NCI-H1048 (cell line): ENCODE results near the gene AMT.

Experiments
- DNase-seq: peaks from one replicate; lab custom pipeline; 2025; lab: John Stamatoyannopoulos, UW

The AMT gene, protein sequence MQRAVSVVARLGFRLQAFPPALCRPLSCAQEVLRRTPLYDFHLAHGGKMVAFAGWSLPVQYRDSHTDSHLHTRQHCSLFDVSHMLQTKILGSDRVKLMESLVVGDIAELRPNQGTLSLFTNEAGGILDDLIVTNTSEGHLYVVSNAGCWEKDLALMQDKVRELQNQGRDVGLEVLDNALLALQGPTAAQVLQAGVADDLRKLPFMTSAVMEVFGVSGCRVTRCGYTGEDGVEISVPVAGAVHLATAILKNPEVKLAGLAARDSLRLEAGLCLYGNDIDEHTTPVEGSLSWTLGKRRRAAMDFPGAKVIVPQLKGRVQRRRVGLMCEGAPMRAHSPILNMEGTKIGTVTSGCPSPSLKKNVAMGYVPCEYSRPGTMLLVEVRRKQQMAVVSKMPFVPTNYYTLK

GRCh38 chr3:49422379-49423248 lies at the start of gene AMT:
Gene AMT (minus strand): TSS chr3:49422473. CDS start chr3:49422450, 23 bp downstream.
- no peak for DNase-seq

- no peak for DNase-seq
Observed at GRCh38 chr3:49470714-49471420, 48.6 kb upstream of the AMT start.

- DNase-seq, result peak; percentile 92
Observed at GRCh38 chr3:49469936-49470713, 47.9 kb upstream of the AMT start, which contains the start of gene DAG1. Gene DAG1 (plus strand): TSS chr3:49470267. CDS start chr3:49510535, 40,268 bp downstream.

DNA sequence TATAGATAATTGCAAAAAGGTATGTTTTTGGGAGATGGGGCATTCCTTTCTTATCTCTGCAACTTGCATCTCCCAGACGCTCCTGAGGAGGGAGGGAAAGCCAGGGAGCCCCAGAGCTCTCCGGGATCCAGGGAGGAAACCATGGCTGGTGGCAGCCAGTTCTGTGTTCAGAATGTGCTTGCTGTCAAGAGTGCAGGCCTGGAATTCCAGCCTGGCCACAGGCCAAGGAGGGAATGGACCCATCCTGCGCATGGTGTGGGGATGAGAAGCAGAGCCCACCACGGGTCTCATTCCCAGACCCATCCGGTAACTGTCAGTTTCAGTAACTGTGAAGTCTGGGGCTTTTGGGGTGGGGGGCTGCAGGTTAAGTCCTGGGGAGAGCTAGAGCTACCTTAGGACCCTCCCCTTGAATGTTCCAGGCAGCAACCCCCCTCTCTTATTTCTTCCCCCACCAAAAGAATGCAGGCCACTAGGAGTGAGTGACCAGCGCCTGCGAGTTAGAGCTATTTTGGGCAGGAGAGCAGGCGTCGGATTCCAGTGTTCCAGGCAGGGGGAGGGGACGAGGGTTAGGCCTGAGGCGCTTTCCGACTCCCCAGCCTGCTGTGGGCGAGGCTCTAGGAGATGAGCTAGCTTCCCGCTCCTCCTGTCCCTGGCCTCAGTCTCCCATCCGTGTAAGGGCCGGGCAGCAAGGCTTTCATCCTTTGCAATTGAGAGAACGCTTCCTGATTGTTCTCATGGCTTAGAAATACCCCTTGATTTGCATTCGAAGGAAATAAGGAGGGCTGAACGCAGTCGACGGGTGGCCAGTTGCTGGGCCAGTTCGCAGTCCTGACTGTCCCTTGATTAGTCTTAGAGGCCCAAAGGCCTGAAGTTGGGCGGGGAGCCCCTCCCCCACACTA lies 47.0 kb upstream of the AMT start:
- DNase-seq, result no peak

- no peak for DNase-seq
Observed at GRCh38 chr3:49466085-49466484, 43.8 kb upstream of the AMT start.

GRCh38 chr3:49465270-49466034 lies 43.2 kb upstream of the AMT start:
- DNase-seq, result no peak

- no peak for DNase-seq
Observed at GRCh38 chr3:49462222-49462621, 39.9 kb upstream of the AMT start.

DNA sequence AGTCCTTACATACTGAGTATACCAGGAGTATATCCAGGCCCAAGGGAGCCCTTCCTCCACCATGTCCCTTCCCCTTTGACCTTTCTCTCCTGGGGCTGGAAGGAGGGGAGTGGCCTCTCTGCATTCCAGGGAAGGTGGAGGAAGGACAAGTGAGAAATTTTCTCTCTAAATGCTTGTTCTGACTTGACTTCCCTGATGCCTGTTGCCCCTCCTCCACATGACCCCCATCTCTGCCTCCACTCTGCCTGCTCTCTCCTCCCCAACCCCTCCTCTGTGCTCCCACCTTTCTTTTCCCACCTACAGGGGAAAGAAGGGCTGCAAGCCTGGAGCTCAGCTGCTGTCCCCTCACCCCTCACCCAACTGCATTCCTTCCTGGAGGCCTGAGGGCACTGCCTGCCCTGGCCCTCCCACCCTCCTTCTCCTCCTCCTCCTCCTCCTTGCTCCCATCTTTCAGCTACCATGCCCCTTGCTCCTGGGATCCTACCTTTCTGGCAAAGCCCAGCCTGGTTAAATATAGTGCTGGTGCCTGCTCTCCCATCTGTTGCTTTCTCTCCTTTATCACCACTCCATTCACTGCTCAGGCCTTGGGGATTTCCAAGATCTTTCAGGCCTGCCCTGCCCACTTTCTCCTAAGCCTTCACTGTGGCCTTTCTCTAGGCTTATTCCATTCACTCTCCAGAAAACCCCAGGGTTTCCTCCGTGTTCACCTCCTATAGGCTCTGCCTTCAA lies 39.3 kb upstream of the AMT start:
- no peak for DNase-seq

GRCh38 chr3:49460956-49461355 lies 38.7 kb upstream of the AMT start:
- DNase-seq, result no peak

- DNase-seq, result no peak
Observed at GRCh38 chr3:49460188-49460890, 38.1 kb upstream of the AMT start.

- DNase-seq, result no peak
Observed at GRCh38 chr3:49456466-49456865, 34.2 kb upstream of the AMT start.

DNA sequence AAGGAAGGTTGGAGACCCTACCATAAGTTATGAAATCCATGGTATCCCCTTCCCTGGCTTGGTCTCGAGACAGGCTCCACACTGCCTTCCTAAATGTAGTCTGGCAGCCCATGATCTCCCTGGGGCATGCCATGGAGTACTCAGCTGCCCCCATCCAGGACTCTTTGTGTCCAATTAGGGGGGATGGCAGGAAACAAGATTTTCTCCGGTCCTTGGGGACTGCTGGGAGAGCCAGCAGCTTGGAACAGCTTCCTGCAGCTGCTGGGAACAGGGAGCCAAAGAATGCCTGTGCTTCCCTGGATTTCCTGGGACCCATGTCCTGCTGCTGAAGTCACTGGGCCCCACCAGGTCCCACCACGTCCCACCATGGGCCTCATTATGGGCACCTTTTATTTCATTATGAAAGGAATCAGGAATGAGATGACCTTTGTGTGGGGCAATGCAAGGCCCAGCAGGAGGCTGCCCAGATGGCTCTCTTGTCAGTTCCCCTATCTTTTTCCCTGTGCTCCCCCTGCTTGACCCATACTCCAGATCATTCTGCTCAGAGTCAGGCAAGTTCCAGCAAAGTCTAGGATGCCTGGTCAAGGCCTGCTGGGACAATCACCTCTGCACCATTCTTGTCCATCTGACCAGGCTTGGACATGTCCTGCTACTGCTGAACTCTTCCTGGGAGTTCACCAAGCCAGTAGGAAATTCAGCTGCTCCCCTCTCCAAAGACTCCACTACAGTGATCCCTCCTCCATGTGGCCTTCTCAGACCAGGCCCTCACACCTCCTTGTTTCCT lies 32.8 kb upstream of the AMT start:
- DNase-seq, result no peak

- DNase-seq, result no peak
Observed at GRCh38 chr3:49454458-49454857, 32.2 kb upstream of the AMT start.

DNA sequence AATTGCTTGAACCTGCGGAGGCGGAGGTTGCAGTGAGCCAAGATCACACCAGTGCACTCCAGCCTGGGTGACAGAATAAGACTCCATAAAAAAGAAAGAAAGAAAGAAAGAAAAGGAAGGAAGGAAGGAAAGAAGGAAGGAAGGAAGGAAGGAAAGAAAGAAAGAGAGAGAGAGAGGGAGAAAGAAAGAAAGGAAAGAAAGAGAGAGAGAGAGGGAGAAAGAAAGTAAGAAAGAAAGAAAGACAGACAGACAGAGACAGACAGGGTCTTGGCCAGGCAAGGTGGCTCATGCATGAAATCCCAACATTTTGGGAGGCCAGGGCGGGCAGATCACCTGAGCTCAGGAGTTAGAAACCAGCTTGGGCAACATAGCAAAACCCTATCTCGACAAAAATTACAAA lies 31.3 kb upstream of the AMT start:
- no peak for DNase-seq

GRCh38 chr3:49445391-49445790 lies 23.1 kb upstream of the AMT start:
- DNase-seq, result no peak

DNA sequence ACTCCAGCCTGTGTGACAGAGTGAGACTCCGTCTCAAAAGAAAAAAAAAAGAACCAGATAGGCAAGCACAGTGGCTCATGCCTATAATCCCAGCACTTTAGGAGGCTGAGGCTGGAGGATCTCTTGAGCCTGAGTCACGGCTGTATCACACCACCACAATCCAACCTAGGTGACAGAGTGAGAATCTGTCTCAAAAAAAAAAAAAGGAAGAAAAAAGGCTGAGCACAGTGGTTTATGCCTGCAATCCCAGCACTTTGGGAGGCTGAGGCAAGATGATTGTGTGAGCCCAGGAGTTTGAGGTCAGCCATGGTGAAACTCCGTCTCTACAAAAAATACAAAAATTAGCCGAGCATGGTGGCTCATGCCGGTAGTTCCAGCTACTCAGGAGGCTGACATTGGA lies 12.5 kb upstream of the AMT start:
- no peak for DNase-seq

- no peak for DNase-seq
Observed at GRCh38 chr3:49428752-49429080, 6.4 kb upstream of the AMT start.

- no peak for DNase-seq
Observed at GRCh38 chr3:49427586-49427985, 5.3 kb upstream of the AMT start.
